Measurements from ENCODE around the gene DMBT1. TPM values are rescaled to one million over a fixed set of nuclear protein-coding genes. Genes with fewer than 3 reads are reported as not detected.
A peak's percentile ranks its signal among the peaks of the same experiment; 100 is the strongest.

The DMBT1 gene
- total and polyA plus RNA-seq, 8 donors = 0.23 to 24.4 (median 1.6) TPM

GRCh38 chr10:122624546-122624945 lies 64.0 kb downstream of the DMBT1 start:
- TF ChIP-seq, protein P1, sequence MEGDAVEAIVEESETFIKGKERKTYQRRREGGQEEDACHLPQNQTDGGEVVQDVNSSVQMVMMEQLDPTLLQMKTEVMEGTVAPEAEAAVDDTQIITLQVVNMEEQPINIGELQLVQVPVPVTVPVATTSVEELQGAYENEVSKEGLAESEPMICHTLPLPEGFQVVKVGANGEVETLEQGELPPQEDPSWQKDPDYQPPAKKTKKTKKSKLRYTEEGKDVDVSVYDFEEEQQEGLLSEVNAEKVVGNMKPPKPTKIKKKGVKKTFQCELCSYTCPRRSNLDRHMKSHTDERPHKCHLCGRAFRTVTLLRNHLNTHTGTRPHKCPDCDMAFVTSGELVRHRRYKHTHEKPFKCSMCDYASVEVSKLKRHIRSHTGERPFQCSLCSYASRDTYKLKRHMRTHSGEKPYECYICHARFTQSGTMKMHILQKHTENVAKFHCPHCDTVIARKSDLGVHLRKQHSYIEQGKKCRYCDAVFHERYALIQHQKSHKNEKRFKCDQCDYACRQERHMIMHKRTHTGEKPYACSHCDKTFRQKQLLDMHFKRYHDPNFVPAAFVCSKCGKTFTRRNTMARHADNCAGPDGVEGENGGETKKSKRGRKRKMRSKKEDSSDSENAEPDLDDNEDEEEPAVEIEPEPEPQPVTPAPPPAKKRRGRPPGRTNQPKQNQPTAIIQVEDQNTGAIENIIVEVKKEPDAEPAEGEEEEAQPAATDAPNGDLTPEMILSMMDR (IDR thresholded peaks at IDR 0.05) = no peak
- H3K27me3 ChIP-seq = no peaks in the 10 kb centered on the region
- ATAC-seq (no peak), FAIRE-seq (no peak), DNase-seq (no peak)
- H3K4me3 ChIP-seq = no peak overlapping the region
- H3K4me1 ChIP-seq = no peaks in the 10 kb centered on the region
- 93 to 94% methylated on average over 5 of the region's 5 CpGs for WGBS, 2 donors
- no peaks in the 10 kb centered on the region for H3K36me3 ChIP-seq
- intact Hi-C loops (cut with DNase I) = no loop called here
- no peaks in the 10 kb centered on the region for H3K9me3 ChIP-seq
- no peak overlapping the region for H3K27ac ChIP-seq

GRCh38 chr10:122630526-122630925 lies 70.0 kb downstream of the DMBT1 start:
- Histone ChIP-seq H3K9me3 (no peaks in the 10 kb centered on the region), H3K27me3 (no peaks in the 10 kb centered on the region), H3K36me3 (no peaks in the 10 kb centered on the region), H3K27ac (no peak overlapping the region), H3K4me3 (no peak overlapping the region), H3K4me1 (no peaks in the 10 kb centered on the region)
- DNase-seq (peak in 1 of 6 donors; percentile 4), FAIRE-seq (no peak), ATAC-seq (no peak)
- TF ChIP-seq, protein P1 (IDR thresholded peaks at IDR 0.05) = no peak
- intact Hi-C loops (cut with DNase I) = no loop called here
- WGBS, 2 donors = 92 to 93% methylated on average over 6 of the region's 6 CpGs

DNA sequence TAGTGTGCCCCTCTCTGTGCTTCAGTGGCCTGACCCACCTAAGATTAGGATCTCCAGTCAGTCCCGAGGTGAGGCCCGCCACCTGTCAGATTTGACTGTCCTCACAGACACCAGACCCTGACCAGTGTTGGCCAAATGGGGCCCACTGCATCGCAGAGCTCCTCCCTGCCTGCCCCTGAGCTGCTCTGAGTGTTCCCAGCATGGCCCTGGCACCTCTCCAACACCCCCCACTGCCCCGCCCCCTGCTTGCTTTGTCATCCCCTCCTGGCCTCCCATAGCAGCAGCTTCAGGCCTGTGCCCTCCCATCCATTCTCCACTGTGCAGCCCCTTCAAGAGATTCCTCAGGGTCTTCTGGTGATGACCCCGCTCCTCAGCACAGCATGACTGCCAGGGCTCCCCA lies 71.5 kb downstream of the DMBT1 start:
- H3K4me1 ChIP-seq = peaks cover 0 to 7% (median 5%) of the 10 kb centered on the region in 3 donors
- no peak for FAIRE-seq
- H3K4me3 ChIP-seq = no peak overlapping the region
- WGBS, 2 donors = 84 to 86% methylated on average over 5 of the region's 5 CpGs
- H3K27ac ChIP-seq = no peak overlapping the region
- no peaks in the 10 kb centered on the region for H3K9me3 ChIP-seq
- TF ChIP-seq, protein P1 (IDR thresholded peaks at IDR 0.05) = no peak
- no peaks in the 10 kb centered on the region for H3K27me3 ChIP-seq
- DNase-seq = peak in 1 of 6 donors; percentile 10
- H3K36me3 ChIP-seq = no peaks in the 10 kb centered on the region
- intact Hi-C loops (cut with DNase I) = no loop called here
- no peak for ATAC-seq

- Histone ChIP-seq H3K27me3 (no peaks in the 10 kb centered on the region), H3K27ac (no peak overlapping the region), H3K36me3 (no peaks in the 10 kb centered on the region), H3K4me3 (no peak overlapping the region), H3K9me3 (no peaks in the 10 kb centered on the region), H3K4me1 (peaks cover 4 to 11% (median 10%) of the 10 kb centered on the region in 3 donors)
- intact Hi-C loops (cut with DNase I) = no loop called here
- ATAC-seq (no peak), DNase-seq (peak in 1 of 6 donors; percentile 12), FAIRE-seq (no peak)
- WGBS, 2 donors = 50 to 57% methylated on average over 3 of the region's 3 CpGs
- TF ChIP-seq, protein P1 (IDR thresholded peaks at IDR 0.05) = no peak
Measured at GRCh38 chr10:122632576-122632975, 72.0 kb downstream of the DMBT1 start.

DNA sequence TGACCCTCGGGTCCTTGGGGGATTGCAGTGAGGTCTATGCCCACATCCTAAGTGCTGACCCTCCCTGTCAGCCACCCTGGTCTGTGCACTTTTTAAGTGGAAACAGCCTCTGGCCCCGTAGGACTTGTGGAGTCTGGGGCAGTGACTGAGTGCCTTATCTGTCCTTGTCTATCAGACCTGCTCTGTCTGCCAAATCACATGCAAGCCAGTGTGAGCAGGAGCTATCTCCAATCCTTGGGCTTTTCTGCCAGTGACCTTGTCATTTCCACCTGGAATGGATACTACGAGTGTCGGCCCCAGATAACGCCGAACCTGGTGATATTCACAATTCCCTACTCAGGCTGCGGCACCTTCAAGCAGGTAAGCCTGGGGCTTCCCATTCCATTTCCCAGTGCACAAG lies 76.4 kb downstream of the DMBT1 start:
- Histone ChIP-seq H3K9me3 (no peaks in the 10 kb centered on the region), H3K36me3 (no peaks in the 10 kb centered on the region), H3K4me3 (no peak overlapping the region), H3K27ac (peak overlapping the region in 3 of 4 donors; percentile 36 to 64 (median 38)), H3K4me1 (peaks cover 6 to 15% (median 14%) of the 10 kb centered on the region in 3 donors), H3K27me3 (no peaks in the 10 kb centered on the region)
- 20 to 27% methylated on average over 7 of the region's 7 CpGs for WGBS, 2 donors
- TF ChIP-seq, protein P1 (IDR thresholded peaks at IDR 0.05) = no peak
- DNase-seq = peak in 4 of 6 donors; percentile 59 to 91 (median 72)
- ATAC-seq = peak; percentile 88 to 96 (median 91)
- intact Hi-C loops (cut with DNase I) = no loop called here
- FAIRE-seq = no peak
